Measurements from ENCODE around the gene CDH22.

CDH22 gene

GRCh38 chr20:46128310-46129151 lies 179.8 kb downstream of the CDH22 start:
- Histone ChIP-seq H3K27ac (ENCODE audit: low read depth, low read length) (no peak overlapping the region), H3K9me3 (ENCODE audit: insufficient read depth, low read depth, low read length) (no peaks in the 10 kb centered on the region), H3K36me3 (ENCODE audit: insufficient read depth, low read length) (no peaks in the 10 kb centered on the region), H3K27me3 (ENCODE audit: insufficient read depth, low read length) (peaks cover 21% of the 10 kb centered on the region), H3K4me3 (ENCODE audit: low read length) (no peak overlapping the region), H3K9ac (ENCODE audit: low read depth, low read length) (no peak overlapping the region), H3K4me1 (ENCODE audit: insufficient read depth, low read length) (no peaks in the 10 kb centered on the region)
- 34% methylated on average over 16 of the region's 16 CpGs for WGBS

GRCh38 chr20:46127396-46128010 lies 180.8 kb downstream of the CDH22 start:
- no peak overlapping the region for H3K9ac ChIP-seq (ENCODE audit: low read depth, low read length)
- 0 out of 2 replicates have a peak, but pooled peaks cover 5% of the 10 kb centered on the region for H3K36me3 ChIP-seq (ENCODE audit: insufficient read depth, low read length)
- H3K4me3 ChIP-seq (ENCODE audit: low read length), result no peak overlapping the region
- 89% methylated on average over 11 of the region's 11 CpGs for WGBS
- no peaks in the 10 kb centered on the region for H3K4me1 ChIP-seq (ENCODE audit: insufficient read depth, low read length)
- H3K27ac ChIP-seq (ENCODE audit: low read depth, low read length), result no peak overlapping the region
- no peaks in the 10 kb centered on the region for H3K9me3 ChIP-seq (ENCODE audit: insufficient read depth, low read depth, low read length)
- peaks cover 18% of the 10 kb centered on the region for H3K27me3 ChIP-seq (ENCODE audit: insufficient read depth, low read length)

GRCh38 chr20:46126440-46127056 lies 181.8 kb downstream of the CDH22 start:
- WGBS, result 89% methylated on average over 5 of the region's 5 CpGs
- Histone ChIP-seq H3K4me3 (ENCODE audit: low read length) (no peak overlapping the region), H3K27me3 (ENCODE audit: insufficient read depth, low read length) (peaks cover 11% of the 10 kb centered on the region; the same call in 1 of the 2 replicates), H3K4me1 (ENCODE audit: insufficient read depth, low read length) (no peaks in the 10 kb centered on the region), H3K36me3 (ENCODE audit: insufficient read depth, low read length) (peaks cover 13% of the 10 kb centered on the region; the same call in 1 of the 2 replicates), H3K9me3 (ENCODE audit: insufficient read depth, low read depth, low read length) (no peaks in the 10 kb centered on the region), H3K9ac (ENCODE audit: low read depth, low read length) (no peak overlapping the region), H3K27ac (ENCODE audit: low read depth, low read length) (no peak overlapping the region)

Measured in HUES64 (cell line).